ENCODE results near the gene ENO2. TPM values are rescaled to one million over a fixed set of nuclear protein-coding genes. Genes with fewer than 3 reads are reported as not detected.

The ENO2 gene
- total RNA-seq, 1 experiment from 2014 or later = 30.2 TPM

- peaks cover 29% of the 10 kb centered on the region for H3K4me1 ChIP-seq (ENCODE audit: insufficient read depth, low read length)
- H3K9me3 ChIP-seq (ENCODE audit: low read length) = no peaks in the 10 kb centered on the region
- DNase-seq = no peak
- CTCF ChIA-PET = no interaction called here
- H3K36me3 ChIP-seq (ENCODE audit: low read depth, low read length) = no peaks in the 10 kb centered on the region
- TF ChIP-seq CTCF (conservative IDR thresholded peaks at IDR 0.05; ENCODE audit: low read depth, low read length) = no peak
- TF ChIP-seq EZH2 (IDR thresholded peaks at IDR 0.05; ENCODE audit: low read length, unreplicated experiment) = no peak
- TF ChIP-seq EZH2phosphoT487 (IDR thresholded peaks at IDR 0.05; ENCODE audit: borderline replicate concordance, low read length) = no peak
- intact Hi-C loops (cut with micrococcal nuclease) = loop anchor here (1.0 kb wide), 1 partner anchor 41 kb away; no protein-coding TSS in a partner anchor
- no TSS peak for BruUV-seq (replicated peaks)
- ATAC-seq = no peak
- no peaks in the 10 kb centered on the region for H3F3A ChIP-seq (ENCODE audit: low read length, unreplicated experiment)
- H3K4me3 ChIP-seq (ENCODE audit: low read length) = no peak overlapping the region
- no peaks in the 10 kb centered on the region for H3K9me2 ChIP-seq (replicated peaks; ENCODE audit: low read length)
- H3K27ac ChIP-seq (ENCODE audit: low read length) = no peak overlapping the region
- POLR2A ChIA-PET (ENCODE audit: unreplicated experiment) = no interaction called here
- H3K79me2 ChIP-seq (ENCODE audit: low read length) = peaks cover 18% of the 10 kb centered on the region
- H3K4me2 ChIP-seq (ENCODE audit: low read length) = no peak overlapping the region
- H3K9ac ChIP-seq (ENCODE audit: low read length) = no peak overlapping the region
- no peaks in the 10 kb centered on the region for H3K27me3 ChIP-seq (ENCODE audit: low read length)
- no peaks in the 10 kb centered on the region for H4K20me1 ChIP-seq (ENCODE audit: low read length)
- H2AFZ ChIP-seq (ENCODE audit: low read length) = no peak overlapping the region
Measured at GRCh38 chr12:6923851-6924250, 9.5 kb downstream of the ENO2 start.

- no peaks in the 10 kb centered on the region for H3F3A ChIP-seq (ENCODE audit: low read length, unreplicated experiment)
- no peaks in the 10 kb centered on the region for H3K9me3 ChIP-seq (ENCODE audit: low read length)
- no peaks in the 10 kb centered on the region for H3K27me3 ChIP-seq (ENCODE audit: low read length)
- no peaks in the 10 kb centered on the region for H3K9me2 ChIP-seq (replicated peaks; ENCODE audit: low read length)
- intact Hi-C loops (cut with micrococcal nuclease) = loop anchor here (5.0 kb wide), 1 partner anchor 58 kb away; the partner anchor contains the start of gene TPI1
- peak overlapping the region; percentile 72 for H3K27ac ChIP-seq (ENCODE audit: low read length)
- peaks cover 43% of the 10 kb centered on the region for H3K4me1 ChIP-seq (ENCODE audit: insufficient read depth, low read length)
- H3K9ac ChIP-seq (ENCODE audit: low read length) = peak overlapping the region; percentile 34; the same call in 1 of the 2 replicates
- H3K4me2 ChIP-seq (ENCODE audit: low read length) = peak overlapping the region; percentile 72
- H4K20me1 ChIP-seq (ENCODE audit: low read length) = no peaks in the 10 kb centered on the region; the same call in 1 of the 2 replicates
- no peaks in the 10 kb centered on the region for H3K36me3 ChIP-seq (ENCODE audit: low read depth, low read length)
- ChIA-PET POLR2A (ENCODE audit: unreplicated experiment) (interaction anchor here (0.7 to 1.2 kb wide), 3 partner anchors 19 to 54 kb away, joined by 3 to 18 read pairs (median 5); partner anchors contain the start of genes C12orf57 and RNU7-1), CTCF (interaction anchor here (0.5 to 1.7 kb wide), 4 partner anchors 13 to 158 kb away, joined by 3 to 9 read pairs (median 5); no protein-coding TSS in a partner anchor)
- TF ChIP-seq EZH2phosphoT487 (IDR thresholded peaks at IDR 0.05; ENCODE audit: borderline replicate concordance, low read length) (no peak), EZH2 (IDR thresholded peaks at IDR 0.05; ENCODE audit: low read length, unreplicated experiment) (no peak), CTCF (conservative IDR thresholded peaks at IDR 0.05; ENCODE audit: low read depth, low read length) (no peak)
- DNase-seq (no peak), ATAC-seq (no peak; the same call in 1 of the 2 replicates)
- TSS peak; percentile 44 for BruUV-seq (replicated peaks)
- H3K4me3 ChIP-seq (ENCODE audit: low read length) = no peak overlapping the region
- H2AFZ ChIP-seq (ENCODE audit: low read length) = 0 out of 2 replicates have a peak overlapping the region, but pooled peaks have one; percentile 28
- H3K79me2 ChIP-seq (ENCODE audit: low read length) = peaks cover 31% of the 10 kb centered on the region
Measured at GRCh38 chr12:6925239-6925539, 10.8 kb downstream of the ENO2 start.
